ENCODE results near the gene SRPK3. TPM values are rescaled to one million over a fixed set of nuclear protein-coding genes. Genes with fewer than 3 reads are reported as not detected.
"Not testable (repeated sequence)": the region's sequence is repeated elsewhere in the genome, so short reads cannot be mapped to it uniquely, and the experiment has no call there.

The SRPK3 gene
- total RNA-seq, 3 donors from 2014 or later = 0.55 to 4.6 (median 1.0) TPM

DNA sequence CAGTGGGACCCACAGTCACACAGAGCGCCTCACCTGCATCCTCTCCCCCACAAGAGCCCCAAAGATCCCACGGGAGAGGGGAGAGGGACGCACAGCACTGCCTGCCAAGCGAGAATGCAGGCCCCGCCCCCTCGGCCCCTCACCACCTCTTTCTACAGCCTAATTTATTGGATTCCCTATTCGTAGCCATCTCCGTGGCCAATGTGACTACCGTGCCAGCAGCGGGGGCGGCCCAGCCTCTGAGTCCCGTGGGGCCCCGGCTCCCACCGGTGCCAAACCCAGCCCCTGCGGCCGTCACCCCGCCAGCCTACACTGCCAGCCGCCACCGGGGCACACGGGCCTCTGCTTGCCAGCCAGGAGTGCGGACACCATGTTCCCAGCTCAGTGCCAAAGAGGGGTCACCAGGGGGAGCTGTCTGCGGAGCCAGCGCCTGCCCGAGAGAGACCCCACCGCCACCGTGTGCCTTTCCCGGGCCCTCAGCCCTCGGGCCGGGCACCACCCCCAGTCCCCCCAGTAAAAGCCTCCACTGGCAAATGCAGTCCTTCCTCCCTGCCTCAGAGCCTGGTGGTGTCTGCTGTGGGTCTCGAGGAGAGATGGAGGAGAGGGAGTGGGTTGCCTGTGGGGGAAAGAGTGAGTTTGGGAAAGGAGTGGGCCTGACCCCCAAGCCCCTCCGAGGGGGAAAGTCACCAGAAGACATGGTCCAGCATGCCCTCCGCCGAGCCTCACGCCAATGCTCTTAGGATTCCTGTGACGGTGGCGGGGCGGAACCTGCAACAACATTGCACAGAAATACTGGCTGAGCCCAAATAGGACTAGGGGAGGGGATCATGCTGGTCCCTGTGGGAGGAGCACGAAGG, 36.4 kb upstream of the SRPK3 start:
- H3K9me3 ChIP-seq = no peaks in the 10 kb centered on the region
- DNase-seq (peak in 2 of 3 donors; percentile 33 to 54), ATAC-seq (no peak)
- H3K4me1 ChIP-seq (ENCODE audit: low read depth) = no peaks in the 10 kb centered on the region
- H3K4me3 ChIP-seq = no peak overlapping the region
- TF ChIP-seq, protein P1, sequence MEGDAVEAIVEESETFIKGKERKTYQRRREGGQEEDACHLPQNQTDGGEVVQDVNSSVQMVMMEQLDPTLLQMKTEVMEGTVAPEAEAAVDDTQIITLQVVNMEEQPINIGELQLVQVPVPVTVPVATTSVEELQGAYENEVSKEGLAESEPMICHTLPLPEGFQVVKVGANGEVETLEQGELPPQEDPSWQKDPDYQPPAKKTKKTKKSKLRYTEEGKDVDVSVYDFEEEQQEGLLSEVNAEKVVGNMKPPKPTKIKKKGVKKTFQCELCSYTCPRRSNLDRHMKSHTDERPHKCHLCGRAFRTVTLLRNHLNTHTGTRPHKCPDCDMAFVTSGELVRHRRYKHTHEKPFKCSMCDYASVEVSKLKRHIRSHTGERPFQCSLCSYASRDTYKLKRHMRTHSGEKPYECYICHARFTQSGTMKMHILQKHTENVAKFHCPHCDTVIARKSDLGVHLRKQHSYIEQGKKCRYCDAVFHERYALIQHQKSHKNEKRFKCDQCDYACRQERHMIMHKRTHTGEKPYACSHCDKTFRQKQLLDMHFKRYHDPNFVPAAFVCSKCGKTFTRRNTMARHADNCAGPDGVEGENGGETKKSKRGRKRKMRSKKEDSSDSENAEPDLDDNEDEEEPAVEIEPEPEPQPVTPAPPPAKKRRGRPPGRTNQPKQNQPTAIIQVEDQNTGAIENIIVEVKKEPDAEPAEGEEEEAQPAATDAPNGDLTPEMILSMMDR (IDR thresholded peaks at IDR 0.05) = no peak
- intact Hi-C loops (cut with DNase I, micrococcal nuclease) = no loop called here
- no peaks in the 10 kb centered on the region for H3K36me3 ChIP-seq (ENCODE audit: low read depth)

DNA sequence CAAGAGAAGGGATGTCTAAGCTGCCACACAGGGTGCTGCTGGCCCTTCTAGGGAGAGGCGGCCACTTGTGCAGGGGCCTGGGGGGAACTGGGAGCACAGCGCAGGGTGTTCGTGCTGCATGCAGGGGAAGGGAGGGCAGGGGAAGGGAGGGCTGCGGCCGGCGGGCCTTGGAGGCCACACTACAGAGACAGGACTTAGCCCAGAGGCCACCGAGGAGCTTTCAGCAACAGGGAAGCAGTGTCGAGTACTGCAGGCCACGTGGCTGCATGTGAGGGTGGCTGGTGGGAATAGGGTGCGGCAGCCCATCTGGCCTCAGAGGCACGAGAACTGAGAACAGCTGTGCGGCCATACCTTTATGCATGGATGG, 35.8 kb upstream of the SRPK3 start:
- ATAC-seq; H3K4me3 ChIP-seq; H3K4me1 ChIP-seq (ENCODE audit: low read depth); H3K9me3 ChIP-seq; DNase-seq; intact Hi-C loops (cut with DNase I, micrococcal nuclease); H3K36me3 ChIP-seq (ENCODE audit: low read depth): not testable (repeated sequence)

DNA sequence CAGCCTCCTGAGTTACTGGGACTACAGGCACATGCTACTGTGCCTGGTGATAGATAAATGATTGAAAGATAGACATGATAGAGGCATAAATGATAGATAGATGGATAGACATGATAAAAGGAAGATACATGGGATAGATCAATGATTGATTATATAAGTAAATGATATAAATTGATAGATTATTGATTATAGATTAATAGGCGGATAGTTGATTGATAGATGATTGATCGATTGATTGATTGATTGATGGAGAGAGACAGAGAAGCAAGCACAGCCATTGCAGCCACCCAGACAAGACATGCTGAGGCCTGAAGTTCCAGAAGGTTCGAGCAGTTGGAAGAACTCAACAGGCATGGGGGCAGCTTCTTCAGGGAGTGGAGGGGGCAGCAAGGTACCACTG, 34.5 kb upstream of the SRPK3 start:
- DNase-seq = no peak
- Histone ChIP-seq H3K36me3 (ENCODE audit: low read depth) (no peaks in the 10 kb centered on the region), H3K4me1 (ENCODE audit: low read depth) (no peaks in the 10 kb centered on the region), H3K4me3 (no peak overlapping the region), H3K9me3 (no peaks in the 10 kb centered on the region)
- TF ChIP-seq, protein P1 (IDR thresholded peaks at IDR 0.05) = no peak
- intact Hi-C loops (cut with DNase I, micrococcal nuclease) = no loop called here
- no peak for ATAC-seq

DNA sequence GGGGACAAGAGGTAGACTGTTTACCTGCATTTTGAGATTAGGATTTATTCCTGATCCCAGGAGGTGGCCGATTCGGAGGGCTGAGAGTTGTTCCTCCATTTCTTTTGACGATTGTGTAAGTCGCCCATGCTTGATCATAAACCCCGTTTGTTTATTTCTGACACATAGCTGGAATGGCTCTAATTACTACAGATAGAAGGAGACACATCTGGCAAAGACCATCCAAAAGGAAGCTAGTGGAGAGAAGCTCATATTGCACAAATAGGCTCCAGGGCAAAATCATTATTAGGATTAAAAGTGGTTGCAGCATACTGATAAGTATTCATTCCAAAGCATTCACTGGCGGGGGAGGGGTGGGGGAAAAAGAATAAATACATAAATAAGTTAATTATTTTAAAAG, 33.9 kb upstream of the SRPK3 start:
- DNase-seq; intact Hi-C loops (cut with DNase I, micrococcal nuclease); H3K36me3 ChIP-seq (ENCODE audit: low read depth); H3K4me1 ChIP-seq (ENCODE audit: low read depth); H3K9me3 ChIP-seq; ATAC-seq; H3K4me3 ChIP-seq: not testable (repeated sequence)

DNA sequence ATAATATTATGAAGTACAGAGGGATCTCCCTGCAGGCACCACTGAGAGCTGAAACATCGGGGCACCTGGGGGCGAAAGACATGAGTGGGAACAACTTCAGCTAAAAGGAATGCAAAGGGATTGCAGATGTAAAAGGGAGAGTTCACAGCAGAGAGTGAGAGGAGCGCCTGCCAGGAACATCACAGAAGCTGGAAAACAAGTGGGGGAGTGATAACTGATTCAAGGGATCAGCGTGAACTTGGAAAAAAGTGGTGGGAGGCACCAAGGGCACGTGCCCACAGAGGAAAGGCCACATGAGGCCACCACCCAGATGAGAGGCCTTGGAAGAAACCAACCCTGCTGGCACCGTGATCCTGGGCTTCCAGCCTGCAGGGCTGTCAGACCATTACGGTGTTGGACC, 31.8 kb upstream of the SRPK3 start:
- DNase-seq; H3K36me3 ChIP-seq (ENCODE audit: low read depth); H3K4me1 ChIP-seq (ENCODE audit: low read depth); H3K9me3 ChIP-seq; H3K4me3 ChIP-seq; intact Hi-C loops (cut with DNase I, micrococcal nuclease); ATAC-seq: not testable (repeated sequence)

DNA sequence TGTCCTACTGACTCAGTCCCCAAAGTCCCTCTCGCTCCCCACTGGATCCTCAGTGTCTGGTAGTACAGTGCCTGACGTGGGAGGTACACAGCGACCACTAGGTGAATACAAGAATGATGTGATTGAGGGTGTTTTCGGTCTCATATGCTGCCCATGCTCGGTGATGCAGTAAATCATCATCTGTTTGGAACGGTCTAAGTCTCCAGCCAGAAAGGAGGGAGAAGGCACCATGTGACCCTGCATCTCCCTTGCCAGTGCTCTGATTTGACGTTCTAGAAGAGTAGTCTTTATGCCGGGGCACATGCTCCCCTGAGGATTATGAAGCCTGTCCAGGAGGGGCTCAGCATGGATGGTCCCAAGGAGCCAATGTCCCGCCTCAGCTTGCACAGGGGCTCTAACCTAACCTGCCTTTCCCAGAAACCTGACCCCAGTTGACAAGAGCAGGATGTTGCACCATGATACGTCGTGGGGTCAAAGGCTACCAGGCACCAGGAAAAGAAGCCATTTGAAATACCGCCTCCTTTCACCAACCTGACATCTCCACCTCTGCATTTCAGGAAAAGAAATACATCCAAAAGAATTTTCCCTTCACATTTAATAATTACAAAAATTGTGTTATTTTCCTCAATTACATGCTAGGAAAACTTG, 30.6 kb upstream of the SRPK3 start:
- TF ChIP-seq, protein P1 (IDR thresholded peaks at IDR 0.05) = no peak
- intact Hi-C loops (cut with DNase I, micrococcal nuclease) = no loop called here

DNA sequence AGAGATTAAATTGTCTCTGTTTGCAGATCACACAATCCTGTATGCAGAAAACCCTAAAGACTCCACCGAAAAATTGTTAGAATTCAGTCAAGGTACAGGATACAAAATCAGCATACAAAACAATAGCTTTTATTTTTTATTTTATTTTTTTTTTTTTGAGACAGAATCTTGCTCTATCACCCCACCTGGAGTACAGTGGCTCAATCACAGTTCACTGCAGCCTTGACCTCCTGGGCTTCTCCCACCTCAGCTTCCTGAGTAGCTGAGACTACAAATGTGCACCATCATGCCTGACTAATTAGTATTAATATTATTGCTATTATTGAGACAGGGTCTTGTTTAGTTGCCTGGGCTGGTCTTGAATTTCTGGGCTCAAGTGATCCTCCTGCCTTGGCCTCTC, 25.7 kb upstream of the SRPK3 start:
- H3K4me3 ChIP-seq = no peak overlapping the region
- intact Hi-C loops (cut with DNase I, micrococcal nuclease) = no loop called here
- TF ChIP-seq, protein P1 (IDR thresholded peaks at IDR 0.05) = no peak
- DNase-seq (no peak), ATAC-seq (no peak)
- no peaks in the 10 kb centered on the region for H3K9me3 ChIP-seq
- no peaks in the 10 kb centered on the region for H3K4me1 ChIP-seq (ENCODE audit: low read depth)
- no peaks in the 10 kb centered on the region for H3K36me3 ChIP-seq (ENCODE audit: low read depth)

More for the DNA sequence above, 30.6 kb upstream of the SRPK3 start:
- ATAC-seq = no peak
- no peaks in the 10 kb centered on the region for H3K36me3 ChIP-seq (ENCODE audit: low read depth)
- H3K4me3 ChIP-seq = no peak overlapping the region
- H3K9me3 ChIP-seq = no peaks in the 10 kb centered on the region
- H3K4me1 ChIP-seq (ENCODE audit: low read depth) = no peaks in the 10 kb centered on the region
- no peak for DNase-seq

Data from mucosa of descending colon (tissue), 3 donors.